Endothelial cell of umbilical vein (primary cell): ENCODE results near the gene CYP2A13. TPM values are rescaled to one million over a fixed set of nuclear protein-coding genes. Genes with fewer than 3 reads are reported as not detected.

ENCODE experiments used
- BruUV-seq: library from RNA; stranded (reverse); fragments of 400-500 nt; replicated peaks from 2 replicates; lab custom pipeline; 2021; lab: Mats Ljungman, UMichigan
- CTCF ChIA-PET: fragments of 300-600, 350-600 bp; sonication (Branson Sonifier 250); formaldehyde crosslinking; loops from one replicate; lab custom pipeline; 2021; ENCODE audit warnings: antibody characterized with exemption, inconsistent platforms; lab: Charles Lee
- POLR2A ChIA-PET: fragments of 300-600, 350-600 bp; sonication (Branson Sonifier 250); formaldehyde crosslinking; loops from one replicate; lab custom pipeline; 2021; ENCODE audit warnings: antibody characterized with exemption, inconsistent platforms; lab: Charles Lee
- DNase-seq: peaks from one replicate; pipeline ENCODE4 v3.0.0-alpha.2; 2011; ENCODE audit warnings: low read depth, low spot score
- FAIRE-seq: peaks from 2 replicates; lab custom pipeline; 2011; peaks lifted over from hg19 to GRCh38; lab: Jason Lieb, UNC
- H2AFZ ChIP-seq: 2 replicates; pipeline ENCODE4 v1.6.0; 2012; ENCODE audit warnings: low read depth, low read length, control low read depth, inconsistent platforms
- H3K27ac ChIP-seq: 2 replicates; pipeline ENCODE4 v1.5.1; 2011; ENCODE audit warnings: low read depth, mild to moderate bottlenecking, control low read depth, low read length, moderate library complexity; ENCODE audit not compliant: insufficient read depth
- H3K27me3 ChIP-seq, 2 experiments: 2 replicates each; pipeline versions ENCODE4 v1.6.0 to v1.6.1; 2011; ENCODE audit warnings: low read length in 2 of 2, mixed read lengths in 1 of 2; ENCODE audit not compliant: control insufficient read depth in 2 of 2, insufficient read depth in 2 of 2
- H3K36me3 ChIP-seq, 2 experiments: 2 replicates in 1 of 2; 3 replicates in 1 of 2; pipeline ENCODE4 v1.5.1; 2011; ENCODE audit warnings: low read length in 2 of 2, mild to moderate bottlenecking in 1 of 2, moderate library complexity in 1 of 2; ENCODE audit not compliant: control insufficient read depth in 2 of 2, insufficient read depth in 2 of 2; ENCODE audit errors: extremely low read depth in 1 of 2
- H3K4me1 ChIP-seq: 3 replicates; pipeline ENCODE4 v1.5.1; 2011; ENCODE audit warnings: mild to moderate bottlenecking, low read length; ENCODE audit not compliant: control insufficient read depth, insufficient read depth; ENCODE audit errors: extremely low read depth
- H3K4me2 ChIP-seq: 2 replicates; pipeline ENCODE4 v1.6.1; 2011; ENCODE audit warnings: low read length, control low read depth, mixed read lengths; ENCODE audit not compliant: insufficient read depth
- H3K4me3 ChIP-seq, 3 experiments: fragments of 200-600 bp in 1 of 3; sonication (generic), shearing (Covaris generic) in 1 of 3; replicated peaks in 1 of 3; 2 replicates each; pipeline ENCODE4 v1.5.1; 2011 to 2016; ENCODE audit warnings: control low read depth in 3 of 3, low read length in 3 of 3, mild to moderate bottlenecking in 2 of 3, inconsistent platforms in 1 of 3, low read depth in 1 of 3, moderate library complexity in 1 of 3; ENCODE audit not compliant: insufficient read depth in 1 of 3
- H3K79me2 ChIP-seq: 2 replicates; pipeline ENCODE4 v1.6.0; 2012; ENCODE audit warnings: low read length, inconsistent platforms; ENCODE audit not compliant: control insufficient read depth, insufficient read depth
- H3K9ac ChIP-seq: replicated peaks from 2 replicates; pipeline ENCODE3; 2011; ENCODE audit warnings: low read length, control low read depth; ENCODE audit not compliant: insufficient read depth; ENCODE audit errors: extremely low read depth
- H3K9me1 ChIP-seq: replicated peaks from 3 replicates; pipeline ENCODE4 v1.6.0; 2011; ENCODE audit warnings: mild to moderate bottlenecking, low read length; ENCODE audit not compliant: control insufficient read depth, insufficient read depth; ENCODE audit errors: extremely low read depth
- H3K9me3 ChIP-seq: replicated peaks from 2 replicates; pipeline ENCODE4 v1.5.1; 2012; ENCODE audit warnings: low read length, inconsistent platforms; ENCODE audit not compliant: control insufficient read depth, insufficient read depth
- H4K20me1 ChIP-seq: replicated peaks from 2 replicates; pipeline ENCODE3; 2011; ENCODE audit warnings: mild to moderate bottlenecking, low read length; ENCODE audit not compliant: control insufficient read depth, insufficient read depth; ENCODE audit errors: extremely low read depth
- CTCF ChIP-seq, 2 donors: IDR thresholded peaks; 1 replicate in 1 of 2; 2 replicates in 1 of 2; pipeline ENCODE4 v1.5.1; 2011; ENCODE audit warnings: low read length in 2 of 2, mild to moderate bottlenecking in 2 of 2, moderate library complexity in 2 of 2, control low read depth in 1 of 2, inconsistent platforms in 1 of 2, low read depth in 1 of 2; ENCODE audit not compliant: insufficient read depth in 1 of 2; ENCODE audit errors: extremely low read depth in 1 of 2
- EZH2 ChIP-seq: IDR thresholded peaks from 2 replicates; pipeline ENCODE4 v1.6.1; 2012; ENCODE audit warnings: borderline replicate concordance, low read depth, mild to moderate bottlenecking, moderate library complexity, low read length, inconsistent platforms; ENCODE audit not compliant: severe bottlenecking
- FOS ChIP-seq: IDR thresholded peaks from 2 replicates; pipeline ENCODE4 v1.6.1; 2011; ENCODE audit warnings: mild to moderate bottlenecking, low read length, moderate library complexity, borderline replicate concordance; ENCODE audit not compliant: insufficient read depth
- GATA2 ChIP-seq: IDR thresholded peaks from 2 replicates; pipeline ENCODE4 v1.7.0; 2011; ENCODE audit warnings: low read depth, mild to moderate bottlenecking, moderate library complexity, mixed read lengths, low read length; ENCODE audit not compliant: insufficient read length, insufficient read depth
- JUN ChIP-seq: IDR thresholded peaks from 2 replicates; pipeline ENCODE4 v1.6.1; 2011; ENCODE audit warnings: borderline replicate concordance, low read depth; ENCODE audit not compliant: insufficient read length, insufficient read depth
- MAX ChIP-seq: IDR thresholded peaks from 2 replicates; pipeline ENCODE4 v1.6.1; 2011; ENCODE audit not compliant: insufficient read depth, insufficient read length
- MYC ChIP-seq: IDR thresholded peaks from one replicate; pipeline ENCODE4 v1.6.1; 2011; ENCODE audit warnings: mild to moderate bottlenecking, low read depth, low read length
- POLR2A ChIP-seq: IDR thresholded peaks from 2 replicates; pipeline ENCODE4 v1.6.1; 2012; ENCODE audit warnings: low read depth, mild to moderate bottlenecking, control low read depth, low read length
- POLR2AphosphoS5 ChIP-seq: IDR thresholded peaks from 2 replicates; pipeline ENCODE4 v1.6.1; 2012; ENCODE audit warnings: low read depth, mild to moderate bottlenecking, control low read depth, low read length, moderate library complexity; ENCODE audit not compliant: insufficient read depth
- dilution Hi-C: fragments of 300-500 bp; cut with MboI; formaldehyde crosslinking; loops from one replicate; pipeline ENCODE4 v1.15.0; 2019; ENCODE audit warnings: low sequenced_read_pairs; ENCODE audit not compliant: extremely low pct_ligation_motif_present
- intact Hi-C: fragments of 100-400 bp; cut with micrococcal nuclease; formaldehyde crosslinking; loops from one replicate; pipeline ENCODE4 v1.10.0; 2022
- polyA plus RNA-seq, 4 experiments: library from polyadenylated mRNA; depleted of rRNA in 3 of 4; stranded (reverse) in 3 of 4; unstranded in 1 of 4; fragments of >200 nt; gene quantifications; 2 replicates each; pipeline versions ENCODE4 v1.2.1 to v1.2.3, GENCODE V29; 2011 to 2012; ENCODE audit warnings: missing spikeins in 1 of 4
- total RNA-seq: library from RNA; stranded (reverse); gene quantifications from 2 replicates; pipeline ENCODE4 v1.2.3, GENCODE V29; 2021

Gene CYP2A13
- total and polyA plus RNA-seq, 2 donors (not counting 3 experiments of a cell fraction or from before 2014, with no cell fraction given), result not detected

GRCh38 chr19:41136636-41137455 is 48.6 kb downstream of the CYP2A13 start:
- H3K4me1 ChIP-seq, result no peaks in the 10 kb centered on the region
- no peak overlapping the region for H3K27ac ChIP-seq
- no TSS peak for BruUV-seq
- peaks cover 0 to 2% of the 10 kb centered on the region in 2 experiments for H3K27me3 ChIP-seq
- H3K9ac ChIP-seq, result no peak overlapping the region
- no peak overlapping the region for H3K4me2 ChIP-seq
- dilution Hi-C loops (no loop called here), intact Hi-C loops (no loop called here)
- no peaks in the 10 kb centered on the region for H3K36me3 ChIP-seq
- H3K79me2 ChIP-seq, result no peaks in the 10 kb centered on the region
- H3K4me3 ChIP-seq, result no peak overlapping the region
- no peak for DNase-seq
- H3K9me1 ChIP-seq, result no peaks in the 10 kb centered on the region
- TF ChIP-seq FOS (no peak), POLR2AphosphoS5 (no peak), MYC (no peak), EZH2 (no peak), CTCF (IDR thresholded peaks at IDR 0.05; ENCODE audit: extremely low read depth in 1 of 2, insufficient read depth in 1 of 2, low read depth in 1 of 2, low read length in 2 of 2) (no peak), JUN (no peak), POLR2A (no peak), GATA2 (no peak), MAX (no peak)
- H2AFZ ChIP-seq, result no peak overlapping the region
- no peaks in the 10 kb centered on the region for H3K9me3 ChIP-seq
- POLR2A ChIA-PET, result no interaction called here
- CTCF ChIA-PET, result no interaction called here
- FAIRE-seq, result no peak
- no peaks in the 10 kb centered on the region for H4K20me1 ChIP-seq
